H1 (cell line): Measurements from ENCODE around the gene TEX29. TPM values are rescaled to one million over a fixed set of nuclear protein-coding genes. Genes with fewer than 3 reads are reported as not detected.

Experiments
- ATF2 ChIP-seq: IDR thresholded peaks from 2 replicates; pipeline ENCODE4 v1.6.1; 2012; ENCODE audit warnings: low read length, inconsistent platforms
- CTBP2 ChIP-seq: IDR thresholded peaks from 2 replicates; pipeline ENCODE4 v1.7.0; 2011; ENCODE audit warnings: borderline replicate concordance, mild to moderate bottlenecking, moderate library complexity, mixed read lengths, low read length; ENCODE audit not compliant: insufficient read depth, insufficient read length
- HDAC2 ChIP-seq, 2 experiments: fragments of 300-600 bp in 1 of 2; sonication (generic) in 1 of 2; IDR thresholded peaks; 2 replicates each; pipeline ENCODE4 v1.6.1; 2011 to 2012; ENCODE audit warnings: low read depth in 2 of 2, low read length in 2 of 2, mild to moderate bottlenecking in 2 of 2, moderate library complexity in 2 of 2, borderline replicate concordance in 1 of 2, inconsistent platforms in 1 of 2
- KDM1A ChIP-seq: fragments of 200-600, 300-600 bp; sonication (generic); IDR thresholded peaks from 2 replicates; pipeline ENCODE4 v1.7.1; 2016; ENCODE audit warnings: mild to moderate bottlenecking, low read length, borderline replicate concordance
- TAF1 ChIP-seq: IDR thresholded peaks from 2 replicates; pipeline ENCODE4 v1.6.1; 2011; ENCODE audit warnings: mild to moderate bottlenecking, low read depth, low read length
- TBP ChIP-seq: IDR thresholded peaks from 2 replicates; pipeline ENCODE4 v1.6.1; 2011; ENCODE audit warnings: low read depth, low read length, improper control_type of control experiment
- polyA plus RNA-seq, 7 experiments: library from polyadenylated mRNA; depleted of rRNA in 3 of 7; stranded (reverse) in 5 of 7; unstranded in 2 of 7; fragments of >200 nt in 5 of 7; fragments of 200-250 nt in 2 of 7; gene quantifications; 1 replicate in 5 of 7; 2 replicates in 1 of 7; 4 replicates in 1 of 7; pipeline versions ENCODE4 v1.2.1 to v1.2.3, GENCODE V29; 2011 to 2013; ENCODE audit warnings: missing spikeins in 2 of 7, mixed read lengths in 2 of 7
- total RNA-seq: library from RNA; stranded (reverse); fragmentation: NEBNext Ultra II Directional; extraction: Animal tissue kit (Norgen Biotek cat#: 25700); gene quantifications from 2 replicates; pipeline ENCODE4 v1.2.1, GENCODE V29; 2021

TEX29 gene
- total and polyA plus RNA-seq, 2 of the 8 experiments (the other 6 are each of a cell fraction or from before 2014, with no cell fraction given), result 0.08 TPM; not detected in 1

DNA sequence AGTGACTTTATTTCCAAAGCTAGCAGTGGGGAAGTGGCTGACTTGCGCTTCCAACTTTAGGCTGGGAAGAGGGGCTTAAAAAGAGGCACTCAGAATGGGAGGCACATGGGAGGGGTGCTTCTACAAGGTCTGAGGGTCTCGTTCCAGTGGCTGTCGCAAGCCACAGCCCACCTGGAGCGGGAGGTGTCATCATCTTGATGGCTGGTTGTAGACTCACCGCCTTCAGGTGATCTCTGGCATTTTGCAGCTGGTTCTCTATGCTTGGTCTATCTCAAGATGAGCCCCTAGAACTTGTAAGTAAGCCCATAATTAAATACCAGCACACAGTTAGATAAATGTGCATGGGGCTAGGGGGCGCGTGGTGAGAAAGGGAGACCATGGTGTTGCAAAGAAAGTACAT lies 9.2 kb downstream of the TEX29 start (continued):
- TF ChIP-seq ATF2 (no peak), HDAC2 (IDR thresholded peaks at IDR 0.05; ENCODE audit: borderline replicate concordance in 1 of 2, low read depth in 2 of 2, low read length in 2 of 2) (no peak), KDM1A (no peak), TAF1 (no peak), CTBP2 (no peak), TBP (no peak)
